ENCODE data around the gene COPS2. TPM values are rescaled to one million over a fixed set of nuclear protein-coding genes. Genes with fewer than 3 reads are reported as not detected.

The COPS2 gene
- total RNA-seq, 6 experiments from 2014 or later = 23.1 to 38.9 (median 29.5) TPM

DNA sequence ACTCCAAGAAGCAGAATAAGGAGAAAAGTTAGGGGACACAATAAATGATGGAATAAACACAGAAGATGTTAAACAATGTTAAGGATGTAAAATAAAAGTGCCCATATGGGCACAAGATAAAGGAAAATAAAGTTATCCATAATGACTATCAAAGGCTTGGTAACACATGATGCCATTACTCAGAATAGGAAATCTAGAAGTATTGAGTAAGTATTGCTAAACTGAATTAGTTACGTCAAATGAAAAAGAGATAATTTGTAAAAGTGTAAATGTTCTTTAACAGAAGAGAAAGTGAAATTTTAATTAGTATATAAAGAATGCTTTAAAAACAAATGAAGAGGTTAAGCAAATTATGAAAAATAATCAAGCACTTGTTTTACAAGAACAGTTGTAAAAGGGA, 6.7 kb downstream of the COPS2 start:
- H3K9me3 ChIP-seq = no peaks in the 10 kb centered on the region
- H3K36me3 ChIP-seq = peaks cover 0 to 9% (median 2%) of the 10 kb centered on the region in 4 donors
- no peaks in the 10 kb centered on the region for H3K27me3 ChIP-seq
- ATAC-seq = peak in 1 of 4 donors; percentile 28
- WGBS (ENCODE audit: insufficient coverage, low coverage, low lambda C conversion rate, missing lambda C conversion rate) = 29% methylated on average over 1 of the region's 1 CpG
- peaks cover 0 to 24% (median 2%) of the 10 kb centered on the region in 4 donors for H3K4me1 ChIP-seq
- intact Hi-C loops (cut with DNase I) = no loop called here
- no peak overlapping the region for H3K4me3 ChIP-seq
- TF ChIP-seq, protein P1, sequence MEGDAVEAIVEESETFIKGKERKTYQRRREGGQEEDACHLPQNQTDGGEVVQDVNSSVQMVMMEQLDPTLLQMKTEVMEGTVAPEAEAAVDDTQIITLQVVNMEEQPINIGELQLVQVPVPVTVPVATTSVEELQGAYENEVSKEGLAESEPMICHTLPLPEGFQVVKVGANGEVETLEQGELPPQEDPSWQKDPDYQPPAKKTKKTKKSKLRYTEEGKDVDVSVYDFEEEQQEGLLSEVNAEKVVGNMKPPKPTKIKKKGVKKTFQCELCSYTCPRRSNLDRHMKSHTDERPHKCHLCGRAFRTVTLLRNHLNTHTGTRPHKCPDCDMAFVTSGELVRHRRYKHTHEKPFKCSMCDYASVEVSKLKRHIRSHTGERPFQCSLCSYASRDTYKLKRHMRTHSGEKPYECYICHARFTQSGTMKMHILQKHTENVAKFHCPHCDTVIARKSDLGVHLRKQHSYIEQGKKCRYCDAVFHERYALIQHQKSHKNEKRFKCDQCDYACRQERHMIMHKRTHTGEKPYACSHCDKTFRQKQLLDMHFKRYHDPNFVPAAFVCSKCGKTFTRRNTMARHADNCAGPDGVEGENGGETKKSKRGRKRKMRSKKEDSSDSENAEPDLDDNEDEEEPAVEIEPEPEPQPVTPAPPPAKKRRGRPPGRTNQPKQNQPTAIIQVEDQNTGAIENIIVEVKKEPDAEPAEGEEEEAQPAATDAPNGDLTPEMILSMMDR (IDR thresholded peaks at IDR 0.05) = no peak
- TF ChIP-seq POLR2A (IDR thresholded peaks at IDR 0.05) = no peak
- no peak overlapping the region for H3K27ac ChIP-seq
- no peak for DNase-seq

DNA sequence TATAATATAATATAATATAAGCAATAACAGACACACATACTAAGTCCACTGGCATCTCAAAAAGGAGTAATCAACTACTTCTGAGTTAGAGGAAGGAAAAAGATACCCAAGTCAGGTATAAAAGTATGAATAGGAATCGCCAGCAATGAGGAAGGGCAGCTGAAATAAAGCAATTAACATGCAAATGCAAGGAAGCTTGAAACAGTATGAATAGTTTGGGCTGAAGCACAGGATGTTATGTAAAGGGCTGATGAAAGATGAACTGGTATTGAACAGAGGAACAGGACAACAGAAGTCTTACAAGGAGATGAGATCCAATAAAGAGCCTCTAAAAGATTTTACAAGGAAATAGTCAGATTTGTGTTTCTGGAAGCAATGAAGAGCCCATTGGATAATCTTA, 7.1 kb downstream of the COPS2 start:
- Histone ChIP-seq H3K4me1 (peaks cover 0 to 20% (median under 1%) of the 10 kb centered on the region in 4 donors), H3K27me3 (no peaks in the 10 kb centered on the region), H3K27ac (no peak overlapping the region), H3K36me3 (peaks cover 0 to 13% (median 4%) of the 10 kb centered on the region in 4 donors), H3K4me3 (no peak overlapping the region), H3K9me3 (no peaks in the 10 kb centered on the region)
- no peak for ATAC-seq
- intact Hi-C loops (cut with DNase I) = no loop called here
- WGBS (ENCODE audit: insufficient coverage, low coverage, low lambda C conversion rate, missing lambda C conversion rate) = 70% methylated on average over 1 of the region's 1 CpG
- no peak for DNase-seq
- TF ChIP-seq POLR2A (IDR thresholded peaks at IDR 0.05) = no peak
- TF ChIP-seq, protein P1 (IDR thresholded peaks at IDR 0.05) = no peak

DNA sequence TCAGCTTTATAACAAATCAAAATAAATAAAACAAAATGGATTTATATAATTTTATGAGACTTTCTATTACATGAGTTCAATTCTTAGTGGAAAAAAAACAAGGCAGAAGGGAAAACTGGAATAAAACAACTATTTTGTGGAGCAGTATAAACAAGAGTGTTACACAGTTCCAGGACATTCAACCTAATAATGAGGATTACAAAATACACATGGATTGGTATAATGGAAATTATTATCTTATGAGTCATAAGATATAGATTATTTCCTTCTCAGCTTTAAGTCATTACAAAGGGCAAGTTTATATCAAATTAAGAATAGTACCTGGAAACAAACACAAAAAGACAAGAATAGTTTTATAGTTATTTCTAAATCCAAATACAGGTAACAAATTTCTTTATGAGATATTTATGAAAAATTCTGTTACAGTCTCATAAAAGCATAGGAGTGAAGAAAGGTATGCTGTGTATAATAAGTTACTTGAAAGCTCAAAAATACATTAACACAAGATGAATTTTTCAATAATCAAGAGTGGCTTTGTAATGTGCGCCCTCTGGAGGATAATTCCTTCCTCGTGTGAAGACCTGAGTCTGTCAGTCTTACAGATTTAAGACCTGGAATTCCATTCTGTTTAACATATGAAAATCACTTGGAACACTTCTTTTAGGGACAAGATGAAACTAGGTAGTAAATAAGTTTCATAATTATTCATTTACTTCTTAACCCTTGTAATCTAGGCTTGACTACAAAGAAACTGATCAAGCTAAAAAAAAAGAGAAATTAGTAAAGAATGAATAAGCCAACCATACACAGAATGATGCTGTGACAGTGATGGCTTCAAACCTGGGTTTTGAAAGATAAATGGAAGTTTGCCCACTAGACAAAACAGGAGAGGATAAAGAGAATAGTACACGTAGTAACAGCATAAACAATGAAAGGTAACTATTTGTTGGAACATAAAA, 9.5 kb downstream of the COPS2 start:
- Histone ChIP-seq H3K27me3 (no peaks in the 10 kb centered on the region), H3K4me3 (no peak overlapping the region), H3K36me3 (peaks cover 0 to 26% (median 13%) of the 10 kb centered on the region in 4 donors), H3K9me3 (no peaks in the 10 kb centered on the region), H3K4me1 (peaks cover 0 to 18% (median 0%) of the 10 kb centered on the region in 4 donors), H3K27ac (no peak overlapping the region)
- 26% methylated on average over 3 of the region's 3 CpGs for WGBS (ENCODE audit: insufficient coverage, low coverage, low lambda C conversion rate, missing lambda C conversion rate)
- no peak for DNase-seq
- ATAC-seq = peak; percentile 66 to 70 (median 69)
- no peak for TF ChIP-seq POLR2A (IDR thresholded peaks at IDR 0.05)
- TF ChIP-seq, protein P1 (IDR thresholded peaks at IDR 0.05) = peak; percentile 35 to 74 (median 69)
- intact Hi-C loops (cut with DNase I) = no loop called here

DNA sequence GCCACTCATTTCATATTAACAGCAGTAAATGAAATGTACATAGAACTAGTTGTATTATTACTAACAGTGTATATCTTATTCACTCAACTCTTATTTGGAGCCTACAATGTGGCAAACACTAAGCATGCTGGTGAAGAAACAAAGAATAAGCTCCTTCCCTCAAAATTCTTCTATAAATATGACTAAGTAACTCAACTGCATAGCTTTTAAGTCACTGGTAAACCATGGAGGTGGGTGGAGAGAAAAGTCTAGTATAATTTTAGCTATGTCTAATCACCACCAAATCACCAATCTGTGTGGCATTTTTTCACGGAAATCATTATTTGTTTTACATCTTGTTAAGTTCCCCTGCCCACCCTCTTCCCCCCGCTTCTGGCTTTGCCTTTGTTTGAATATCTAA, 17.5 kb downstream of the COPS2 start:
- H3K36me3 ChIP-seq = peaks cover 0 to 71% (median 20%) of the 10 kb centered on the region in 4 donors
- H3K9me3 ChIP-seq = no peaks in the 10 kb centered on the region
- 94% methylated on average over 2 of the region's 2 CpGs for WGBS (ENCODE audit: insufficient coverage, low coverage, low lambda C conversion rate, missing lambda C conversion rate)
- no peak for ATAC-seq
- DNase-seq = no peak
- H3K27me3 ChIP-seq = no peaks in the 10 kb centered on the region
- intact Hi-C loops (cut with DNase I) = no loop called here
- TF ChIP-seq, protein P1 (IDR thresholded peaks at IDR 0.05) = no peak
- no peak overlapping the region for H3K4me3 ChIP-seq
- H3K27ac ChIP-seq = no peak overlapping the region
- H3K4me1 ChIP-seq = no peaks in the 10 kb centered on the region

Data from right lobe of liver (tissue), 6 donors.